ENCODE data around the gene CRACDL.
"Not testable (repeated sequence)": the region's sequence is repeated elsewhere in the genome, so short reads cannot be mapped to it uniquely, and the experiment has no call there.

Gene CRACDL

GRCh38 chr2:98903767-98904485 lies 32.1 kb downstream of the CRACDL start:
- DNase-seq = peak; percentile 76

GRCh38 chr2:98903064-98903355 lies 33.0 kb downstream of the CRACDL start:
- DNase-seq = no peak

- DNase-seq = no peak
These were observed 33.6 kb downstream of the CRACDL start for GRCh38 chr2:98902209-98903063.

GRCh38 chr2:98901702-98902101 lies 34.3 kb downstream of the CRACDL start:
- DNase-seq = no peak

GRCh38 chr2:98901291-98901690 lies 34.7 kb downstream of the CRACDL start:
- no peak for DNase-seq

- no peak for DNase-seq
These were observed 35.3 kb downstream of the CRACDL start for GRCh38 chr2:98900721-98901120.

GRCh38 chr2:98899703-98900078 lies 36.3 kb downstream of the CRACDL start:
- DNase-seq = not testable (repeated sequence)

- DNase-seq = peak; percentile 82
These were observed 36.9 kb downstream of the CRACDL start for GRCh38 chr2:98899041-98899702.

- no peak for DNase-seq
These were observed 37.6 kb downstream of the CRACDL start for GRCh38 chr2:98898423-98898841.

GRCh38 chr2:98897746-98898145 lies 38.3 kb downstream of the CRACDL start:
- DNase-seq = no peak

- DNase-seq = no peak
These were observed 39.1 kb downstream of the CRACDL start for GRCh38 chr2:98896944-98897343.

- peak; percentile 63 for DNase-seq
These were observed 39.6 kb downstream of the CRACDL start for GRCh38 chr2:98896416-98896815.

GRCh38 chr2:98895901-98896300 lies 40.1 kb downstream of the CRACDL start:
- DNase-seq = no peak

- DNase-seq = no peak
These were observed 40.8 kb downstream of the CRACDL start for GRCh38 chr2:98895221-98895620.

- no peak for DNase-seq
These were observed 41.6 kb downstream of the CRACDL start for GRCh38 chr2:98894331-98895000.

GRCh38 chr2:98893911-98894321 lies 42.1 kb downstream of the CRACDL start:
- DNase-seq = no peak

GRCh38 chr2:98892871-98893270 lies 43.2 kb downstream of the CRACDL start:
- DNase-seq = no peak

- no peak for DNase-seq
These were observed 44.4 kb downstream of the CRACDL start for GRCh38 chr2:98891591-98891990.

GRCh38 chr2:98886066-98886554 lies 49.9 kb downstream of the CRACDL start:
- no peak for DNase-seq

GRCh38 chr2:98884658-98885057 lies 51.4 kb downstream of the CRACDL start:
- DNase-seq = no peak

- no peak for DNase-seq
These were observed 52.2 kb downstream of the CRACDL start for GRCh38 chr2:98883780-98884211.

- DNase-seq = no peak
These were observed 52.9 kb downstream of the CRACDL start for GRCh38 chr2:98882971-98883779.

Measured in DMS53 (cell line).